ENCODE measurements around the gene GALNT4.

DNA sequence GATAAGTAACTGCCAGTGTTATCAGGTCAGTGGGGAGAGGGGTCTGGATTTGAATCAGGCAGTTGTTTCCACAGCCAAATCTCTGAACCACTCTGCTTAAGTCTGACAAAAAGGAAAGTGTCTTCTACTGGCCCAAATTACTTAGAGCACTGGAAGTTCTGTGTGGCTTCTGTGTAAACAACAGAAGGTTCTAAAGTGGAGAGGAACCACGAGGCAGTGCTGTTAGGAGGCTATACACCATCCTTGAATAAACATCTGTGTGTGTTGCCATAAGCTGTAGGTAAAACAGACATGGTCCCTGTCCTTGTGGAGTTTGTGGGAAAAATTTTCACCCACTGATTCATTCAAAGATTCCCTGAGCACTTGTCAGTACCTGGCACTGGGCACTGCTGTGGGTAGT, 50.0 kb downstream of the GALNT4 start:
- TF ChIP-seq, protein P1, sequence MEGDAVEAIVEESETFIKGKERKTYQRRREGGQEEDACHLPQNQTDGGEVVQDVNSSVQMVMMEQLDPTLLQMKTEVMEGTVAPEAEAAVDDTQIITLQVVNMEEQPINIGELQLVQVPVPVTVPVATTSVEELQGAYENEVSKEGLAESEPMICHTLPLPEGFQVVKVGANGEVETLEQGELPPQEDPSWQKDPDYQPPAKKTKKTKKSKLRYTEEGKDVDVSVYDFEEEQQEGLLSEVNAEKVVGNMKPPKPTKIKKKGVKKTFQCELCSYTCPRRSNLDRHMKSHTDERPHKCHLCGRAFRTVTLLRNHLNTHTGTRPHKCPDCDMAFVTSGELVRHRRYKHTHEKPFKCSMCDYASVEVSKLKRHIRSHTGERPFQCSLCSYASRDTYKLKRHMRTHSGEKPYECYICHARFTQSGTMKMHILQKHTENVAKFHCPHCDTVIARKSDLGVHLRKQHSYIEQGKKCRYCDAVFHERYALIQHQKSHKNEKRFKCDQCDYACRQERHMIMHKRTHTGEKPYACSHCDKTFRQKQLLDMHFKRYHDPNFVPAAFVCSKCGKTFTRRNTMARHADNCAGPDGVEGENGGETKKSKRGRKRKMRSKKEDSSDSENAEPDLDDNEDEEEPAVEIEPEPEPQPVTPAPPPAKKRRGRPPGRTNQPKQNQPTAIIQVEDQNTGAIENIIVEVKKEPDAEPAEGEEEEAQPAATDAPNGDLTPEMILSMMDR (IDR thresholded peaks at IDR 0.05 in 2 of 3, conservative IDR thresholded peaks at IDR 0.05 in 1 of 3; ENCODE audit: borderline replicate concordance in 1 of 3, insufficient read depth in 1 of 3, low read depth in 2 of 3, low read length in 2 of 3) = no peak
- TF ChIP-seq POLR2A (IDR thresholded peaks at IDR 0.05; ENCODE audit: borderline replicate concordance, extremely low read depth, insufficient read depth, insufficient read length) (no peak), TCF7L2 (IDR thresholded peaks at IDR 0.05; ENCODE audit: borderline replicate concordance, extremely low read depth, insufficient read depth, insufficient read length) (no peak)
- TF ChIP-seq, protein P2, sequence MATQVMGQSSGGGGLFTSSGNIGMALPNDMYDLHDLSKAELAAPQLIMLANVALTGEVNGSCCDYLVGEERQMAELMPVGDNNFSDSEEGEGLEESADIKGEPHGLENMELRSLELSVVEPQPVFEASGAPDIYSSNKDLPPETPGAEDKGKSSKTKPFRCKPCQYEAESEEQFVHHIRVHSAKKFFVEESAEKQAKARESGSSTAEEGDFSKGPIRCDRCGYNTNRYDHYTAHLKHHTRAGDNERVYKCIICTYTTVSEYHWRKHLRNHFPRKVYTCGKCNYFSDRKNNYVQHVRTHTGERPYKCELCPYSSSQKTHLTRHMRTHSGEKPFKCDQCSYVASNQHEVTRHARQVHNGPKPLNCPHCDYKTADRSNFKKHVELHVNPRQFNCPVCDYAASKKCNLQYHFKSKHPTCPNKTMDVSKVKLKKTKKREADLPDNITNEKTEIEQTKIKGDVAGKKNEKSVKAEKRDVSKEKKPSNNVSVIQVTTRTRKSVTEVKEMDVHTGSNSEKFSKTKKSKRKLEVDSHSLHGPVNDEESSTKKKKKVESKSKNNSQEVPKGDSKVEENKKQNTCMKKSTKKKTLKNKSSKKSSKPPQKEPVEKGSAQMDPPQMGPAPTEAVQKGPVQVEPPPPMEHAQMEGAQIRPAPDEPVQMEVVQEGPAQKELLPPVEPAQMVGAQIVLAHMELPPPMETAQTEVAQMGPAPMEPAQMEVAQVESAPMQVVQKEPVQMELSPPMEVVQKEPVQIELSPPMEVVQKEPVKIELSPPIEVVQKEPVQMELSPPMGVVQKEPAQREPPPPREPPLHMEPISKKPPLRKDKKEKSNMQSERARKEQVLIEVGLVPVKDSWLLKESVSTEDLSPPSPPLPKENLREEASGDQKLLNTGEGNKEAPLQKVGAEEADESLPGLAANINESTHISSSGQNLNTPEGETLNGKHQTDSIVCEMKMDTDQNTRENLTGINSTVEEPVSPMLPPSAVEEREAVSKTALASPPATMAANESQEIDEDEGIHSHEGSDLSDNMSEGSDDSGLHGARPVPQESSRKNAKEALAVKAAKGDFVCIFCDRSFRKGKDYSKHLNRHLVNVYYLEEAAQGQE (IDR thresholded peaks at IDR 0.05; ENCODE audit: low read depth) = no peak
